Activated naive CD4-positive, alpha-beta T cell treated with Interleukin-2 at 50 U/mL for 16 hours (primary cell): ENCODE data around the gene USP3.
"Not testable (repeated sequence)": the region's sequence is repeated elsewhere in the genome, so short reads cannot be mapped to it uniquely, and the experiment has no call there.

Source experiments
- DNase-seq: peaks from one replicate; pipeline ENCODE4 v3.0.0-alpha.2; 2020

USP3 gene

DNA sequence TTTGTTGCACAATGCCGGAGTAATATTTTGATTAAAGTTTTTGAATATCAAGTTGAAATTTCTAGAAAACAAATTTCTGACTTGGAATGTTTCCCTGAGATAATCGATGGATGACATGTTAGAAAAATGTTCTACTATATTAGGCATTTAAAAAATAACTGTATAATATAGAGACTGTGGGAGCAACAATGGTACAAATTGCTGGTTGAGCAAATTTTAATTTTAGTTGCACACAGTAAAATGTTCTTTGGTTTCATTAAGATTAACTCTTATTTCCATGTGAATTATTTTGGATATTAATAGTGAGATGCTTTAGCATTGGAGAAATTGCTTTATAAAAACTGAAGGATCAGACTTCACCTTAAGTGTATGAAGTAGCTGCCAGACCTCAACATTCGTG lies 9.3 kb downstream of the USP3 start:
- DNase-seq = no peak

DNA sequence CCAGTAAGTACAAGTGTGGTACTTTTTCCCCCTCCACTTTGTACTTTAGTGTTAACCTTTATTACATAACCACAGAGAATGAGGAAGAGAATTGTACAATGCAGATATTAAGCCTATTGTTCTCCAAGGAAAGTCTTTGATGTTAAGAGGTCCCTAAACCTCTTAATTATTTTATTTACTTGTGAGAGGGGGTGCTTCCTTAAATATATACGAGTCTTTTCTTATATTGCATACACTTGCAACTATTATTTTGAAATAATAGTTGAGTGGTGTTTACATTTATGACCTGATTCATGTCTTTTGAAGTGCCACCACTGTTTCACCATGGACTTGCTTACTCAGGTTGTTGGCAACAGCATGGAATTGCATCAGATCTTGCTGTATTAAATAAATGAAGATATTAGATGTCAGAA lies 10.1 kb downstream of the USP3 start:
- no peak for DNase-seq

DNA sequence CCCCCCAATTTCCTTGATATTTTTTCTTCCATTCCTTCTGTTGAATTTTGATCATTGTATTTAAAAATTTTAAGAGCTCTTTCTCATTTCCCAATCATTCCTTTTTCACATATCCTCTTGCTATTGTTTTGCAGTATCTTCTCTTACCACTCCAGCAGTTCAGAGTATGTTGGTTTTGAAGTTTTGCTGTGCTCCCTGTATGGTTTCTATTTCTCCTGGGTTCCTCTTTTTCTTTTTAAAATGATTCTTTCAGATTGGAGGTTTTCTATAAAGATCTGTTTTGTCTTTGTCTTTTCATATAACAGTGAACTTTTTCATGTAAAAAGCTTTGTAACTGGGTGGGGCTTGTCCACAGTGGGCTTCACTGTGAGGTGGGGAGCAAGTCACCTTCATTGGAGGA lies 12.8 kb downstream of the USP3 start:
- DNase-seq = no peak

DNA sequence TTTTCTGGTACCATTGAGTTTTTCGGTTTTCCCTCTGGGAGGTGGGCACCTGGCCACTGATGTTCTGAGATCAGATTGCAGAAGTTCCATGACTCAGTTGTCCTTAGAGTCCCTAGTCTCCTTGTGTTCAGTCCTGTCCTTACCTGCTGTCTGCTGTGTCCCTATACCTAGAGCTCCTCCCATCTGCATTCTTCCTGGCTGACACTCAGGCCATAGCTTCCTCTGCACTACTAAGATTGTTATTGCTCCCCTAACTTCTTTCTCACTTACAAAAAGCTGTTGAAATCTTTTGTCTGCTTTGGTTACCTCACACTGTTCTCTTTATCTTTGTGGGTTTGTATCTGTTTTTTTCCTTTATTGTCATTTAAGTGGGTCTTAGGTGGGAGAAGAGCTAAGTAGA lies 13.2 kb downstream of the USP3 start:
- DNase-seq = no peak

DNA sequence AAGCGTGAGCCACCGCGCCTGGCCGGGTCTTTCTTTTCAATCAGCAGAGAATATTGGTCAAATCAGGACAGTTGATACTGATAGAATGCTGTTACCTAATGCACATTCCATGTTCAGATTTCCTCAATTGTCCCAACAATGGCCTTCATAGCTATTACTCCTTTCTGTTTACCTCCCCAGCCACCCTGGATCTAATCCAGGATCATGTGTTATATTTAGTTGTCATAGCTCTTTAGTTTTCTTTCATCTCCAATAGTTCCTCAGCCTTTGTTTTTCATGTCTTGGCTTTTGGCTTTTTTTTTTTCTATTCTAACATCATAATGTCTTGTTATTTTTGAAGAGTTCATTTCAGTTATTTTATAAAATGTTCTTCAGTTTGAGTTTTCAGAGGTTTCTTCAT lies 14.6 kb downstream of the USP3 start:
- DNase-seq = no peak

DNA sequence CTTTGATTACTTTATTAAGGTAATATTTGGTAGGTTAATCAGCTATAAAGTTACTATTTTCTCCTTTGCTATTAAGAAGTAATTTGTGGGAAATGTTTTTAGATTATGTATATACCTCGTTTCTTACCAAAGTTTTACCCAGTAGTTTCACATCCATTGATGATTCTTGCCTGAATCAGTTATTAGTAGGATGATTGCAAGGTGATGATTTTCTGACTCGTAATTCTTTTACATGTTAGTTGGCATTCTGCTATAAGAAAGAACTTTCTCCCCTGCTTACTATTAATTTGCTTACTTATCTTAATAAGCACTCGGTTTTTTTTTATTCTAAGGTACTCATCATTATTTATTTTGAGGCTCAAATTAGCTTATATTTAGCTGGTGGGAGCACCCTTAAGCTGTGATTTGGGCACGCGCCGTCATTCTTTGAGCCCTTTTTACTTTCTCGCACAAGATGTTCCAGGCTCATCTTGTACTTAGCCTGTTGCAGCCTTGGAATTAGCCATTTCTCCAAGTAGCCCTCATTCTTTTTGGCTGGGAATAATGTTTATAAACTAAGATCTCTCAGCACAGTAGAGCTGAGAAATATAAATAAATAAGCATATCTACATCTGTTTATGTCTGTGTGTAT lies 15.3 kb downstream of the USP3 start:
- no peak for DNase-seq

DNA sequence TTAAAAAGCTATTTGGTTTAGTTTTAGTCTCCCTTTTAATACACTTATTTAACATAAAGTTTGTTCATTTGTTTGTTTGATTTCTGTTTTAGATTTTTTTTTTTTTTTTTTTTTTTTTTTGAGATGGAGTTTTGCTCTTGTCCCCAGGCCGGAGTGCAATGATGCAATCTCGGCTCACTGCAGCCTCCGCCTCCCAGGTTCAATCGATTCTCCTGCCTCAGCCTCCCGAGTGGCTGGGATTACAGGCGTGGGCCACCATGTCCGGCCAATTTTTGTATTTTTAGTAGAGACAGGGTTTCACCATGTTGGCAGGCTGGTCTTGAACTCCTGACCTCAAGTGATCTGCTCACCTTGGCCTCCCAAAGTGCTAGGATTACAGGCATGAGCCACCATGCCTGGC lies 16.1 kb downstream of the USP3 start:
- not testable (repeated sequence) for DNase-seq

DNA sequence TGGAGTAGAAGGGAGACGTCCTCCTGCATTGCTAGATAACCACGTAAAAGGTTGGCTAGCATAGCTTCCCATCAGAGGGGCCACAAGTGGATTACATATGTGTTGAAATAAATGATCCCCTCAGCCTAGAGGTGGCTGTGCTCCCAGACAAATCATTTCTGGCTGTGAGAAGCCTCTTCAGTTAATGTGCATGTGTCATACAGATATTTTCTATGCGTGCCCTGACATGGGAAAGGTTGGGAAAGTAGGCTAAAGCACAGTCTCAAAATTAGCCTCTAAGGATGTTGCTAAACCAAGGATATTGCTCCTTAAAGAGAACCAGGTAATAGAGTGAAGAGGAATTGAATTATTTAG lies 17.8 kb downstream of the USP3 start:
- no peak for DNase-seq

DNA sequence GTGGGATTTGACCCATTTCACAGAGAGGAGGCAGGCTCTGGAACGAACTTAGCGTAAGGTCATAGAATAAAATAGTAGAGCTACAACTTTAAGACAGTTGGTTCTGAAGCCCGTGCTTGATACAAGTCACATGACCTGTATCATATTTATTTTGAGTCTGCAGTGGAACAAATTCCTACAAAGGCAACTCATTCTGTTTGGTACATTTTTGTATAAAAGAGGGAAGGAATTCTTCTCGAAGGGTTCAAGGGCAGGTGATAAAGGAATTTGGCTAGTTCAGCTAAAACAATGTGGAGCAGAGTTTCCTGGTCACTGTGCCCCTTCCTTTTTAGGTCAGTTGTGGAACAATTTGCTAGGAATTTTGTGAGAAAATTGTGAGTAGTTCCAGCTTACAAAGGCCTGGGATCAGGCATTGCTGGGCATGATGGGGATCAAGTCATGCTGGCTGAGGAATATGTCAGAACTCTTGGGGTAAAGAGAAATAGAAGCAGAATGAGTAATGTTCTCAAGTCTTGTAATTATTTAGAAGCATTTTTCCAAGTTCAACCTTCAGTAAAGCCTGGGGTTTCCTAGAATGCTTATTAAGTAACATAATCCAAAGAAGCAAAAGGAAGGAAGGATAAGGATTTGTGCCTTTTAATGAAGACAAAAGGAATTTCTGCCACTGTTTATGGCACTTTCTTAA lies 19.1 kb downstream of the USP3 start:
- DNase-seq = no peak

DNA sequence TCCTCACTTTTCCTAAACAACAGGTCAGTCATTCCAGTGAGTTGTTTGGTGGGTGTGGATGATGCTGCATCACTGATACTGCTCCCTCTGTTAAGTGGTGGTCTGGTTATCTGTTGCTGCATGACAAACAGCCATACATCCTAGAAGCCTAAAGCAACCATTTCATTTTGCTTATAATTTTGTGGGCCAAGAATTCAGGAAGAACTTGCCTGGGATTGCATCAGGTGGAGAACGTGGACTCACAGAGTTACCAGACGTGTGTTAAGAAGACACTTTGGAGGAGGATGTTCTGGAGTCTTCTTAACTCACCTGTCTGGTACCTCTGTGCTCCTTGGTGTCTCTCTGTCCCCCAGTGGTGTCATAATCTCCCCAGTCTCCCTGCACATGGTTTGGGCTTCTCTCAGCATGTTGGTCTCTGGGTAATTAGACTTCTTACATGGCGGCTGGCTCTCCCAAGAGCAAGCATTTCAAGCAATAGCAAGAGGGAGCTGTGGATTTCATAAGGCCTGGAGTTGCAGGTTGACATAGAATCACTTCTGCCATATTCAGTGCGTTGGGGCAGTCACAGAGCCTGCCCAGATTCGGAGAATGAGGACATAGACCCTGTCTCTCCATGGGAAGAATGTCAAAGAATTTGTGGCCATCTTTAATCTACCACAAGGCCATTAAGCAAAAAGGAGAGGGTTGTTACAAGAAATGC lies 20.1 kb downstream of the USP3 start:
- DNase-seq = no peak

DNA sequence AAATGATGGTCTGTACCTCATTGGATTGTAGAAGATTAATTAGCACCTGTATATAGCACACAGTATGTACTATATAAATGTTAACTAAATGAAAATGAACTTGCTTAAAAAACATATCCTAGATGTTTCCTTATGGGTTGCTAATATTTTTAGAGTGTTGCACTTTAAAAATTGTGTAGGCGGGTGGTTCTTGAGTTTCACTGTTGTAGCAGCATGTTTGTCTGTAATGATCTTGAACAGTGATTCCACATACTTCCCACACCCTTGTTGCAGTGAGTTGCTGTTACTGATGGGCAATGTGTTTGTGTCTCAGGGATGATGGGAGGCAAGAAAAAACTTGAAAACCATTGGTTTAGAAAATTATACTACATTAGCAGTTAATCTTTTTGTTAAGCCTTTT lies 22.0 kb downstream of the USP3 start:
- no peak for DNase-seq

DNA sequence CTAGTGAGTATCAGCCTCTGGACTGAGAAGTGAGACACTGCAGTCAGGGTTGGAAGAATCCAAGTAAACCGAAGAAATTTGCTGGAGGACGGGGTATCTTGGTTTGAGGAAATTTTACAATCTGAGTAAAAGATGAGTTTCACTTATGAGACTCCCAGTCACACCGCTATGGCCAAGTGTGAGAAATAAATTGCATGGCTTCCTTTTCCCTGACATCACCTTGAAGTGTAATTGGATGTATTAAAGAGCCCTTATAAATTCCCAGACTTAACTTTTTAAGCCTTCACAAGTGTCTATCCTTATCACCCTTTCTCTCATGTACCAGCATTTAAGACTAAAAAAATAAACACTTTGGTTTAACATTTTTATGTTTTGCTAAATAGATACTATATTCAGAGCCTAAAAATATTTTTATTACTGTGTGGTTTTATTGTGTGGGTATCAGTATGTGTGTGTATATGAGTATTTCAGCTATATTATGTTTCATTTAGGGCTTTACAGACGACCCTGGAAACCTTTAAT lies 23.8 kb downstream of the USP3 start:
- no peak for DNase-seq

DNA sequence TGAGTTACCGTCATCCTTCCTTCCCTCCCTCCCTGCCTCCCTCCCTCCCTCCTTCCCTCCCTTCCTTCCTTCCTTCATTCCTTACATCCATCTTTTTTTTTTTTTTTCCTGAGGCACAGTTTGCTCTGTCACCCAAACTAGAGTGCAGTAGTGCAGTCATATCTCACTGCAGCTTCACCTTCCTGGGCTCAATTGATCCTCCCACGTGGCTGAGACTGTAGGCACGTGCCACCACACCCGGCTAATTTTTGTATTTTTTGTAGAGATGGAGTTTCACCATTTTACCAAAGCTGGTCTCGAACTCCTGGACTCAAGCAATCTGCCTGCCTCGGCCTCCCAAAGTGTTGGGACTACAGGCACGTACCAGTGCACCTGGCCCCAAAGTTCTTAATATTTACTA lies 25.8 kb downstream of the USP3 start:
- DNase-seq = peak; percentile 18

DNA sequence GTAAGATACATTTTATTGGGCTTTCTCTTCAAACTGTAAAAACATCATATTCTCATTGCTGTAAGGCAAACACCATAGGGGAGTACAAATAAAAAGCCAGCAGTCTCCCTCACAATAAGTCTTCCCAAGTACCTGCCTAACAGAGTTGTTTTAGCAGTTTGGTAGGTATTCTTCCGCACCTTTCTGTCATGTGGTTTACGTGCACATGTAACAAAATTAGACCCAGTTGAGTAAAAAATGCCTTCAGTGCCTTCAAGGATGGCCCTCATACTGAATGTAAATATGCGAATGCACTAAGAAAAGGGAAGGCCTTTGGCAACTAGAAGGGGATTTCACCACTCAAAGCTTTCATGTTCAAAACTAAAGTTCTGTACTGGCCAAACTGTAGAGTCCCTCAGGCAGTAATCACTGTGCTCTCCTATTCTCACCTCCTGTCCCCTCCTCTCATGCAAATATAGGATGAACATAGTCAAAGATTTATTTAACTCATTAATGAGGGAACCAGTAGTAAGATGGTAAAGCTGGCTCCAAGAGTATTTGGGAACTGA lies 26.4 kb downstream of the USP3 start:
- DNase-seq = no peak

DNA sequence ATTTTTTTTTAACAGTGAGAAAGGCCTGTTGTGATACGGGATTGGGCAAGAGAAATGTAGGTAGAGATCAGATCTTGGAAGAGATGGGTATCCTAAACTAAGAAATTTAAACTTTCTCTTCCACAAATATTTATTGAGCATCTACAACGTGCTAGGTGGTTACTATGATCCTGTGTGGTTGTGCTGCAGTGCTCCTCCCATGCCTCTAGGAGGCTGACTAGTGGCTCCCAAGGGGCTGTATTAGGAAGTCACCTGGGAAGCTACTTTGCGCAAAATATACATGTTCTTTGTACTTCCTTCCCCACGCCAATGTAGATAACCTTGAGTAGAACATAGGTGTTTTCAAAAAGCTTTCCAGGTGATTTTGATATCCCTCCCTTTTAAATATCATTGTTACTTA lies 27.2 kb downstream of the USP3 start:
- DNase-seq = no peak

DNA sequence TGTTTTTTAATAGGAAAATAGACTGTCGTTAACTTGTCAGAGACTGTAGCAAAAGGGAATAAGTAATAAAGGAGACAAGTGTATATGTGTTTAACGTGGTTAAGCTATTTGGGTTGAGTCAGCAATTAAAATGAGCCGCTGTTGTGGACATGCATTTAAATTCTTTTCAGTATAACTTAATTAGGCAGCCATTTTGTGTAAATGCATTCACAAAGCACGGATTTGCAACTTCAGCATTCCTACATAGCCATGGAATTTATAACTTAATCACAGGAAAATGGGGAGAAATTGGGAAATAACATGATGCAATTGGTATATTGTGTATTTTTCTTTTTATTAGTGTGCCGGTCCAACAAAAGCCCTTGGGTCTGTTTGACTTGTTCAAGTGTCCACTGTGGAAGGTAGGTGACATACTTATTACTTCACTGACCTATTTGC lies 27.9 kb downstream of the USP3 start:
- no peak for DNase-seq

DNA sequence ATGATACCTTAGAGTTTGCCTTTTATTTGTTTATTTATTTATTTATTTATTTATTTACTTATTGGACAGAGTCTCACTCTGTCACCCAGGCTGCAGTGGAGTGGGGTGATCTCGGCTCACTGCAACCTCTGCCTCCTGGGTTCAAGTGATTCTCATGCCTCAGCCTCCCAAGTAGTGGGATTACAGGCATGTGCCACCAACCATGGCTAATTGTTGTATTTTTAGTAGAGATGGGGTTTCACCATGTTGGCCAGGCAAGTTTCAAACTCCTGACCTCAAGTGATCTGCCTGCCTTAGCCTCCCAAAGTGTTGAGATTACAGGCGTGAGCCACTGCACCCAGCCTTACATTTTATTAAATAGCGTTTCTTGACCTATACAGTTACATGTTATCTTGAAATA lies 30.5 kb downstream of the USP3 start:
- DNase-seq = not testable (repeated sequence)

DNA sequence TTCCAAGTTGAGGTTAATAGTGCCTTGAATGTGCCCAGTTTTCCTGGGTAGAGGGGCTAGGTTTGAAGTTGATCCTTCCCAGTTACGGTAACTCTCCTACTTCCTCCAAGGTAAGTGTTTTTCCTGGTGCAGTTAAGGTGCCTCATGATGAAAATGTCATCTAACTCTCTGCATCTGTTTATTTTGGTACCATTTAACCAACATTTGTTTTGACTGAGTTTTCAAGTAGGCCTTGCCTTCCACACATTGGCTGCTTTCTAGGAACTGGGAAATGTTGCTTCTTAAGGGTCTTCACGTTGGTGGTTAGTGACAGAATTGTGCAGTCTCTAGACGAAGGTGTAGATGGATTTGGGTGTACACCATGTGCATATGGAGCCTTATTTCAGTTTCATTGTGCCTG lies 31.3 kb downstream of the USP3 start:
- no peak for DNase-seq

DNA sequence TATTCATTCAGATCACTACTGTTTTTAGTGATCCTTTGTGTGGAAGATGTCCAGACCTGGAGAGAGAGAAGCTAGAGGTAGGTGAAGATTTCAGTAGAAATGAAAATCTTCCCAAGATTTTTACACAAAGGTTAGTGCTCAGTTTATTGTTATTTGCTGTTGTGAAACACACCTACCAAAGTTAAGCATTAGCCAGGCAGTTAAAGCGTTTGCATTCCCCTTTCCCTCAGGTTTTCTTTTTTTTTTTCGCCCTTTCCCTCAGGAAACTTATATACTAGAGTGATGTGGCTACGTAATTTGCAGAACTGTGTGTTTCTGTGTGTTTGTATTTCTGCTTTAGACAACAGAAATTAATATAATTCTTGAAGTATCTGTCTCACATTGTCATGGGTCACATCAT lies 34.5 kb downstream of the USP3 start:
- DNase-seq = no peak

DNA sequence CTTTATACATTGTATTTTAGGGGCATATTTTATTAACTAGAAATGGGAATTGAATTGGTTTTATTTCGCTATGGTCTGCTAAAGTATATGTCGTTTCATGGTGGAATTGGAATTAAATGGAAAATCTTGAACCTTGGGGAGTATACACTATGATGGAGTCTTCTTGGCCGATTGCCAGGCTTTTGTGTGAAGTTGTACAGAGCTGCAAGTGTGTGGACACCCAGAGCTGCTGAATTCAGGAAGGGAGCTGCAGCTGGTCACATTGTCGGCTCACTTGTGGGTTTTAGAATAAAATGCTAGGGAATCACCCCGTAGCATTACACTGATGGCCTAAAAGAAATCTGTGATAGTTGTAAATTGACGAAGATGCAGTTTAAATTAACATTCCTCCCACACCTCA lies 35.1 kb downstream of the USP3 start:
- no peak for DNase-seq

DNA sequence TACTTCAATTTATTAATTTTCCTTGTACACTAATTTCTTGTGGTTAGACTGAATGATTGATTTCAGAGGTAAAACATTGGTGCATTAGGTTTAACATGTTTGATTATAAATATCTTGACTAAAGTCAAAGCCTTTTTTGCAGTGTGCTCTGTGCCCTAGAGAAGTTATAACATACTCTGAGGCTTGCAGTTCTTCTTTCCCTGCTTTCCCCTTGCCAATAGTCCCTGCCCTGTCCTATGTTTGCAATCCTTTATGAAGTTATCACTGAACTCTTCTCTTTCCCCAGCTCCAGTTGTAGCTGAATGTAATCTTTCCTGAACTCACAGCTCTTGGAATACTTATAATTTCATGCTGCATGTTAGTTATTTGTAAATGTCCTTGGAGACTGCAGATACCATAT lies 35.6 kb downstream of the USP3 start:
- no peak for DNase-seq

DNA sequence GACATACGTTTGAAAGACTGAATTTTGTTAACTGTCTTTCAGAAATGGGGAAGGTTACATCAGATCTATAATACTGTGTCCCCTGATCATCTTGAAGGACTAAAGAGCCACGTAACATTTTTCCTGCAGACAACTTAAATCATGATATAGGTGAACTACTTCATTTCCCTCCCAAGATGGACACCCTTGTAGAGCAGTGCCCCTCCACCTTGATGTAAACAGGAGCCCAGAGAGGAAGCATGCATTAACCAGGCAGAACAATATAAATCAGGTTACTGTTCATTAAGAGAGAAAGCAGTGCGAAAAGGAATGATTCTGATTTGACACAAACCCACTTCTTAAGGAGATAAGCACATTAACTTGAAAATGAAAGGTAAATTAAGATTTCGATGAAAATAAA lies 36.1 kb downstream of the USP3 start:
- no peak for DNase-seq

DNA sequence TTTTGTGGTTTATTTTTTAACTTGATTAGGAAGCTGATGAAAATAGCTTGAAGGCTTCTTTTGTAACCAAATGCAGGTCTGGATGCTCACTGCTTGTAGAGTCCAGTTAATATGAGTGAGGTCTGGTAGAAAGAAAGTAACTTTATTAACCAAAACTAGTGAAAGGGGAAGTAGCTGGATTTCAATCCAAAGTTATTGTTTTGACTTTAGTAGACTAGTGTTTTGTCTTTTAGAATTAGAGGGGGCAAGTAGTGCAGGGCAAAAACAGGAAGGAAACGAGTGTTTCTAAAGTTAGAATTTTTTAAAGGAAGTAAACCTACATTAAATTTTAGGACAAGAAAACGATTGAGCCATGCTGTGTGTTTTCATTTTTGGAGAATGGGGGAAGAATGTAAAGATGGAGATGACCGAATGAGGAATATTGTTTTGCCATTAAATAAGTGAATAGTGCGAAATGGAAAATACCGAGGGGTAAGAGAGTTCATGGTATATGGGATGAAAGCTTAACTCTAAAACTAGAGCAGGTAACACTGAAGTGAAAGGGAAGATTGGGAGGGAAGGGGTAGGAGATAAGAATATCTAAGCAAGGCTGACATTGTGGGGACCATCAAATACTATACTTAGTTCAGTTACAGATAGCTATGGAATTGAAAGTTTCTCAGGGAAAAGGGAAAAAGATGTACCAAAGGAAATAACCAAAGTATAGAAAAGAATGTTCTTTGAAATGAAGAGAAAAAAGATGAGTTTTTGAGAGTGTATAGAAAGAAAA lies 40.0 kb downstream of the USP3 start:
- no peak for DNase-seq
